ENCODE results near the gene GPATCH3.

GRCh38 chr1:26861286-26861701, 39.0 kb downstream of the GPATCH3 start:
- TF ChIP-seq CTCF (IDR thresholded peaks at IDR 0.05; ENCODE audit: extremely low read depth in 1 of 2, insufficient read depth in 1 of 2, low read depth in 1 of 2, low read length in 2 of 2) (peak in 1 of 2 donors; percentile 12), POLR2A (IDR thresholded peaks at IDR 0.05; ENCODE audit: low read depth, low read length) (no peak), FOS (IDR thresholded peaks at IDR 0.05; ENCODE audit: borderline replicate concordance, insufficient read depth, low read length) (no peak), EZH2 (IDR thresholded peaks at IDR 0.05; ENCODE audit: borderline replicate concordance, low read depth, low read length, severe bottlenecking) (no peak), MAX (IDR thresholded peaks at IDR 0.05; ENCODE audit: insufficient read depth, insufficient read length) (no peak), POLR2AphosphoS5 (IDR thresholded peaks at IDR 0.05; ENCODE audit: insufficient read depth, low read depth, low read length) (no peak), MYC (IDR thresholded peaks at IDR 0.05; ENCODE audit: low read depth, low read length) (no peak), GATA2 (IDR thresholded peaks at IDR 0.05; ENCODE audit: insufficient read depth, insufficient read length, low read depth, low read length) (no peak)

Measured in endothelial cell of umbilical vein (primary cell).